HEK293 (cell line): Measurements from ENCODE around the gene KCTD15.

ENCODE experiments used
- BCL6B ChIP-seq: fragments of 450-650 bp; formaldehyde crosslinking; IDR thresholded peaks from 2 replicates; pipeline ENCODE4 v1.5.1; 2017; ENCODE audit warnings: missing biosample characterization, missing genetic modification characterization
- CTCF ChIP-seq: fragments of 450-650 bp; formaldehyde crosslinking; IDR thresholded peaks from 2 replicates; pipeline ENCODE4 v1.5.1; 2016; ENCODE audit warnings: missing biosample characterization, missing genetic modification characterization
- GLIS1 ChIP-seq: fragments of 450-650 bp; formaldehyde crosslinking; IDR thresholded peaks from 2 replicates; pipeline ENCODE4 v1.5.1; 2016; ENCODE audit warnings: missing biosample characterization, missing genetic modification characterization
- ZNF184 ChIP-seq: fragments of 450-650 bp; IDR thresholded peaks from 2 replicates; pipeline ENCODE4 v1.5.1; 2018; ENCODE audit warnings: missing biosample characterization, mild to moderate bottlenecking, missing genetic modification characterization
- ZNF416 ChIP-seq: fragments of 450-650 bp; formaldehyde crosslinking; IDR thresholded peaks from 2 replicates; pipeline ENCODE4 v1.5.1; 2016; ENCODE audit warnings: missing biosample characterization, missing genetic modification characterization
- ZNF558 ChIP-seq: fragments of 450-650 bp; formaldehyde crosslinking; IDR thresholded peaks from 2 replicates; pipeline ENCODE4 v1.5.1; 2016; ENCODE audit warnings: missing biosample characterization, missing genetic modification characterization
- TF ChIP-seq, protein P1 (sequence below): fragments of 450-650 bp; formaldehyde crosslinking; IDR thresholded peaks from 2 replicates; pipeline ENCODE4 v1.5.1; 2016; ENCODE audit warnings: missing biosample characterization, missing genetic modification characterization

DNA sequence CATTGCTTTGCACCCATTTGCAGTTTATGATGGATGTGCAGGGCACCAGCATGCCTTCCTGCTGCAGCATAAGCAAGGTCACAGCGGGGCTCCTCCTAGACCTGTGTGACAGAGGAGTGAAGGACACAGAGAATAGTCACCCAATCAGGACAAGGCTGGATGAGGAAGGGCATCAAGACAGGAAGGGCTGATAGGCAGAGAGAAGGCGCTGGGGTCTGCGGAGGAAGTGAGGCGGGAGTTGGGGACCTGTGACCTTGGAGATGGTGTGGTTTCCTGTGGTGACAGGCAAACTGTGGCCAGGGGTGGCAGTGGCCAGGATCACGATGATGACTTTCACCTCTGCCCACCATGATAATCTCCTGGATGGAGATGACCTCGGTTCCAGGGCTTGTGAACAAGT is 16.4 kb upstream of the KCTD15 start:
- TF ChIP-seq ZNF184: no peak
- no peak for TF ChIP-seq GLIS1 (tag by site-specific recombination)
- no peak for TF ChIP-seq ZNF558 (tag by site-specific recombination)
- TF ChIP-seq, protein P1, sequence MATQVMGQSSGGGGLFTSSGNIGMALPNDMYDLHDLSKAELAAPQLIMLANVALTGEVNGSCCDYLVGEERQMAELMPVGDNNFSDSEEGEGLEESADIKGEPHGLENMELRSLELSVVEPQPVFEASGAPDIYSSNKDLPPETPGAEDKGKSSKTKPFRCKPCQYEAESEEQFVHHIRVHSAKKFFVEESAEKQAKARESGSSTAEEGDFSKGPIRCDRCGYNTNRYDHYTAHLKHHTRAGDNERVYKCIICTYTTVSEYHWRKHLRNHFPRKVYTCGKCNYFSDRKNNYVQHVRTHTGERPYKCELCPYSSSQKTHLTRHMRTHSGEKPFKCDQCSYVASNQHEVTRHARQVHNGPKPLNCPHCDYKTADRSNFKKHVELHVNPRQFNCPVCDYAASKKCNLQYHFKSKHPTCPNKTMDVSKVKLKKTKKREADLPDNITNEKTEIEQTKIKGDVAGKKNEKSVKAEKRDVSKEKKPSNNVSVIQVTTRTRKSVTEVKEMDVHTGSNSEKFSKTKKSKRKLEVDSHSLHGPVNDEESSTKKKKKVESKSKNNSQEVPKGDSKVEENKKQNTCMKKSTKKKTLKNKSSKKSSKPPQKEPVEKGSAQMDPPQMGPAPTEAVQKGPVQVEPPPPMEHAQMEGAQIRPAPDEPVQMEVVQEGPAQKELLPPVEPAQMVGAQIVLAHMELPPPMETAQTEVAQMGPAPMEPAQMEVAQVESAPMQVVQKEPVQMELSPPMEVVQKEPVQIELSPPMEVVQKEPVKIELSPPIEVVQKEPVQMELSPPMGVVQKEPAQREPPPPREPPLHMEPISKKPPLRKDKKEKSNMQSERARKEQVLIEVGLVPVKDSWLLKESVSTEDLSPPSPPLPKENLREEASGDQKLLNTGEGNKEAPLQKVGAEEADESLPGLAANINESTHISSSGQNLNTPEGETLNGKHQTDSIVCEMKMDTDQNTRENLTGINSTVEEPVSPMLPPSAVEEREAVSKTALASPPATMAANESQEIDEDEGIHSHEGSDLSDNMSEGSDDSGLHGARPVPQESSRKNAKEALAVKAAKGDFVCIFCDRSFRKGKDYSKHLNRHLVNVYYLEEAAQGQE (tag by site-specific recombination): no peak
- TF ChIP-seq CTCF (tag by site-specific recombination): no peak
- TF ChIP-seq BCL6B (tag by site-specific recombination): no peak
- no peak for TF ChIP-seq ZNF416
